HepG2 (cell line): ENCODE data around the gene DOCK1.

Experiments
- FOXA3 ChIP-seq: IDR thresholded peaks from 2 replicates; pipeline ENCODE4 v1.6.1; 2016; ENCODE audit warnings: missing genetic modification reagents, missing compliant biosample characterization
- MXI1 ChIP-seq: IDR thresholded peaks from 3 replicates; pipeline ENCODE4 v1.6.1; 2012; ENCODE audit warnings: low read depth, low read length, inconsistent platforms, borderline replicate concordance
- PHF8 ChIP-seq: sonication (generic); formaldehyde crosslinking; IDR thresholded peaks from 2 replicates; pipeline ENCODE4 v1.5.0; 2020; ENCODE audit warnings: missing genetic modification reagents
- POLR2A ChIP-seq, 2 experiments: IDR thresholded peaks; 2 replicates each; pipeline ENCODE4 v1.6.1; 2011; ENCODE audit warnings: low read depth in 2 of 2, low read length in 2 of 2, mild to moderate bottlenecking in 1 of 2, moderate library complexity in 1 of 2; ENCODE audit not compliant: insufficient read depth in 1 of 2
- TF ChIP-seq, protein P1 (sequence below): sonication (generic); formaldehyde crosslinking; IDR thresholded peaks from 2 replicates; pipeline ENCODE4 v1.5.0; 2020; ENCODE audit warnings: mild to moderate bottlenecking, missing genetic modification reagents, moderate library complexity
- TF ChIP-seq, protein P2 (sequence below): sonication (generic); formaldehyde crosslinking; IDR thresholded peaks from 2 replicates; pipeline ENCODE4 v1.4.0; 2020; ENCODE audit warnings: missing genetic modification reagents

DNA sequence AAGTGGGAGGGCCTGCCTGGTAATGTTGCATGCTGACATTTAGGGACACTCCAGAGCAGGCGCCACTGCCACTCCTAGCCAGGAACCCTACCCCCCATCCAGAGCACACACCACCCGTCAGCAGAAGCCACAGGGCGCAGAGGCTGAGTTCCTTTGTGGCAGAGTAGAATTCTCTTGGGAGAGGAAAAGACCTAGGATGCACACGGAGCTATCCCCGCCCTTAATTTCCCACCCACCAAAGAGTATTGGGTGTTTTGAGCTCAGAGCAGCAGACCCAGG, 291.9 kb downstream of the DOCK1 start:
- TF ChIP-seq PHF8 (CRISPR knock-in tag), result no peak
- no peak for TF ChIP-seq MXI1
- no peak for TF ChIP-seq FOXA3 (CRISPR knock-in tag)
- TF ChIP-seq, protein P1, sequence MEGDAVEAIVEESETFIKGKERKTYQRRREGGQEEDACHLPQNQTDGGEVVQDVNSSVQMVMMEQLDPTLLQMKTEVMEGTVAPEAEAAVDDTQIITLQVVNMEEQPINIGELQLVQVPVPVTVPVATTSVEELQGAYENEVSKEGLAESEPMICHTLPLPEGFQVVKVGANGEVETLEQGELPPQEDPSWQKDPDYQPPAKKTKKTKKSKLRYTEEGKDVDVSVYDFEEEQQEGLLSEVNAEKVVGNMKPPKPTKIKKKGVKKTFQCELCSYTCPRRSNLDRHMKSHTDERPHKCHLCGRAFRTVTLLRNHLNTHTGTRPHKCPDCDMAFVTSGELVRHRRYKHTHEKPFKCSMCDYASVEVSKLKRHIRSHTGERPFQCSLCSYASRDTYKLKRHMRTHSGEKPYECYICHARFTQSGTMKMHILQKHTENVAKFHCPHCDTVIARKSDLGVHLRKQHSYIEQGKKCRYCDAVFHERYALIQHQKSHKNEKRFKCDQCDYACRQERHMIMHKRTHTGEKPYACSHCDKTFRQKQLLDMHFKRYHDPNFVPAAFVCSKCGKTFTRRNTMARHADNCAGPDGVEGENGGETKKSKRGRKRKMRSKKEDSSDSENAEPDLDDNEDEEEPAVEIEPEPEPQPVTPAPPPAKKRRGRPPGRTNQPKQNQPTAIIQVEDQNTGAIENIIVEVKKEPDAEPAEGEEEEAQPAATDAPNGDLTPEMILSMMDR (CRISPR knock-in tag), result no peak
- TF ChIP-seq, protein P2, sequence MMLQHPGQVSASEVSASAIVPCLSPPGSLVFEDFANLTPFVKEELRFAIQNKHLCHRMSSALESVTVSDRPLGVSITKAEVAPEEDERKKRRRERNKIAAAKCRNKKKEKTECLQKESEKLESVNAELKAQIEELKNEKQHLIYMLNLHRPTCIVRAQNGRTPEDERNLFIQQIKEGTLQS (CRISPR knock-in tag), result no peak
- TF ChIP-seq POLR2A (IDR thresholded peaks at IDR 0.05; ENCODE audit: insufficient read depth in 1 of 2, low read depth in 2 of 2, low read length in 2 of 2), result no peak
